SK-N-SH (cell line): ENCODE results near the gene CATSPERB. TPM values are rescaled to one million over a fixed set of nuclear protein-coding genes. Genes with fewer than 3 reads are reported as not detected.

Source experiments
- CTCF ChIA-PET: fragments of 300-600, 350-600 bp; formaldehyde crosslinking; extraction: SDS; loops from one replicate; lab custom pipeline; 2021; lab: Yijun Ruan, JAX
- POLR2A ChIA-PET: fragments of 350-600 bp; sonication (Branson Sonifier 250); formaldehyde crosslinking; extraction: SDS; loops from one replicate; lab custom pipeline; 2020; ENCODE audit warnings: antibody characterized with exemption, inconsistent platforms; lab: Yijun Ruan, JAX
- DNase-seq: peaks from one replicate; pipeline ENCODE4 v3.0.0; 2012
- H2AFZ ChIP-seq: fragments of 200-600 bp; sonication (generic); 2 replicates; pipeline ENCODE4 v1.8.1; 2016; ENCODE audit warnings: antibody characterized with exemption, mild to moderate bottlenecking, low read depth
- H3F3A ChIP-seq: fragments of 200-600 bp; sonication (generic); replicated peaks from 2 replicates; pipeline ENCODE3; 2016; ENCODE audit warnings: antibody characterized with exemption, mild to moderate bottlenecking; ENCODE audit not compliant: insufficient read depth
- H3K27ac ChIP-seq, 2 experiments: fragments of 200-500 bp in 1 of 2; fragments of 200-600 bp in 1 of 2; sonication (Bioruptor generic) in 1 of 2; sonication (generic), shearing (Covaris generic) in 1 of 2; 2 replicates each; pipeline versions ENCODE4 v1.5.1 to v1.6.1; 2014 to 2016; ENCODE audit warnings: low read depth in 2 of 2, inconsistent platforms in 1 of 2, low read length in 1 of 2, mild to moderate bottlenecking in 1 of 2, mixed read lengths in 1 of 2
- H3K27me3 ChIP-seq: fragments of 200-600 bp; sonication (generic), shearing (Covaris generic); 2 replicates; pipeline ENCODE4 v1.6.1; 2016; ENCODE audit warnings: mixed run types; ENCODE audit not compliant: insufficient read depth
- H3K36me3 ChIP-seq, 2 experiments: fragments of 200-500 bp in 1 of 2; fragments of 200-600 bp in 1 of 2; sonication (Bioruptor generic) in 1 of 2; sonication (generic) in 1 of 2; replicated peaks in 1 of 2; 2 replicates each; pipeline versions ENCODE3 to v1.5.1; 2014 to 2016; ENCODE audit warnings: low read length in 1 of 2, mild to moderate bottlenecking in 1 of 2; ENCODE audit not compliant: insufficient read depth in 2 of 2, control insufficient read depth in 1 of 2
- H3K4me1 ChIP-seq, 2 experiments: fragments of 200-500 bp in 1 of 2; fragments of 200-600 bp in 1 of 2; sonication (Bioruptor generic) in 1 of 2; sonication (generic), shearing (Covaris generic) in 1 of 2; 2 replicates each; pipeline versions ENCODE4 v1.5.1 to v1.6.1; 2014 to 2016; ENCODE audit warnings: low read depth in 1 of 2, low read length in 1 of 2, mixed run types in 1 of 2; ENCODE audit not compliant: insufficient read depth in 2 of 2, control insufficient read depth in 1 of 2
- H3K4me2 ChIP-seq: fragments of 200-600 bp; sonication (generic), shearing (Covaris generic); 2 replicates; pipeline ENCODE4 v1.6.1; 2017; ENCODE audit warnings: mixed run types
- H3K4me3 ChIP-seq, 2 experiments: fragments of 200-500 bp in 1 of 2; fragments of 200-600 bp in 1 of 2; sonication (Bioruptor generic) in 1 of 2; sonication (generic), shearing (Covaris generic) in 1 of 2; 2 replicates each; pipeline versions ENCODE4 v1.5.1 to v1.8.1; 2014 to 2016; ENCODE audit warnings: low read depth in 2 of 2, inconsistent platforms in 1 of 2, low read length in 1 of 2, mild to moderate bottlenecking in 1 of 2, mixed read lengths in 1 of 2, moderate library complexity in 1 of 2
- H3K79me2 ChIP-seq: fragments of 200-600 bp; sonication (generic); 2 replicates; pipeline ENCODE4 v1.8.1; 2017; ENCODE audit warnings: mild to moderate bottlenecking; ENCODE audit not compliant: insufficient read depth
- H3K9ac ChIP-seq: fragments of 200-600 bp; sonication (generic); 2 replicates; pipeline ENCODE4 v1.6.1; 2017; ENCODE audit warnings: mixed run types
- H3K9me2 ChIP-seq: fragments of 200-600 bp; sonication (generic); 2 replicates; pipeline ENCODE4 v1.6.1; 2017; ENCODE audit warnings: mixed run types
- H3K9me3 ChIP-seq: fragments of 200-600 bp; sonication (generic); 2 replicates; pipeline ENCODE4 v1.6.1; 2017; ENCODE audit warnings: mixed run types, mild to moderate bottlenecking, moderate library complexity
- H4K20me1 ChIP-seq: fragments of 200-600 bp; sonication (generic); 2 replicates; pipeline ENCODE4 v1.6.1; 2017; ENCODE audit warnings: mild to moderate bottlenecking, mixed run types; ENCODE audit not compliant: insufficient read depth
- CHD2 ChIP-seq: fragments of 150-350 bp; IDR thresholded peaks from 2 replicates; pipeline ENCODE4 v1.6.1; 2018; ENCODE audit warnings: low read length; ENCODE audit not compliant: partially characterized antibody
- ELF1 ChIP-seq: IDR thresholded peaks from 2 replicates; pipeline ENCODE4 v1.4.0; 2012
- EP300 ChIP-seq, 2 experiments: IDR thresholded peaks; 2 replicates each; pipeline versions ENCODE4 v1.4.0 to v1.6.1; 2012; ENCODE audit warnings: borderline replicate concordance in 1 of 2, low read depth in 1 of 2, low read length in 1 of 2
- EZH2phosphoT487 ChIP-seq: fragments of 200-600 bp; sonication (generic); IDR thresholded peaks from 2 replicates; pipeline ENCODE4 v1.6.1; 2017; ENCODE audit warnings: low read depth, mixed run types, mild to moderate bottlenecking, antibody characterized with exemption, moderate library complexity, borderline replicate concordance
- FOSL2 ChIP-seq: IDR thresholded peaks from 2 replicates; pipeline ENCODE4 v1.4.0; 2012; ENCODE audit warnings: low read depth, mild to moderate bottlenecking, moderate library complexity, borderline replicate concordance
- FOXJ3 ChIP-seq: sonication (generic); formaldehyde crosslinking; IDR thresholded peaks from 2 replicates; pipeline ENCODE4 v1.5.1; 2020; ENCODE audit warnings: mild to moderate bottlenecking, missing genetic modification reagents
- GABPA ChIP-seq: IDR thresholded peaks from 2 replicates; pipeline ENCODE4 v1.4.0; 2012; ENCODE audit warnings: low read depth, mild to moderate bottlenecking
- MEF2A ChIP-seq: IDR thresholded peaks from 2 replicates; pipeline ENCODE4 v1.4.0; 2012; ENCODE audit warnings: low read depth, borderline replicate concordance
- NFIC ChIP-seq: IDR thresholded peaks from 2 replicates; pipeline ENCODE4 v1.4.0; 2012; ENCODE audit warnings: borderline replicate concordance
- RFX5 ChIP-seq: IDR thresholded peaks from 2 replicates; pipeline ENCODE4 v1.6.1; 2012; ENCODE audit warnings: mild to moderate bottlenecking, improper control_type of control experiment, low read length
- TEAD4 ChIP-seq: IDR thresholded peaks from 2 replicates; pipeline ENCODE4 v1.4.0; 2012; ENCODE audit warnings: mild to moderate bottlenecking, borderline replicate concordance; ENCODE audit not compliant: insufficient read depth
- WGBS: methylation state at CpG from one replicate; pipeline ENCODE4 v1.1.6; 2017; ENCODE audit warnings: low lambda C conversion rate; 5-methylcytosine and 5-hydroxymethylcytosine counted together
- polyA plus RNA-seq, 3 experiments: library from polyadenylated mRNA; depleted of rRNA; stranded (reverse); fragments of >200 nt; gene quantifications; 2 replicates each; pipeline ENCODE4 v1.2.3, GENCODE V29; 2012
- TF ChIP-seq, protein P1 (sequence below): IDR thresholded peaks from 2 replicates; pipeline ENCODE4 v1.6.1; 2012; ENCODE audit warnings: mild to moderate bottlenecking, low read depth, low read length, moderate library complexity
- TF ChIP-seq, protein P2 (sequence below): IDR thresholded peaks from 2 replicates; pipeline ENCODE4; 2012
- TF ChIP-seq, protein P3 (sequence below): fragments of 200-600 bp; sonication (generic); IDR thresholded peaks from 2 replicates; pipeline ENCODE4 v1.6.1; 2017; ENCODE audit warnings: antibody characterized with exemption, mild to moderate bottlenecking, moderate library complexity
- TF ChIP-seq, protein P4 (sequence below): IDR thresholded peaks from 2 replicates; pipeline ENCODE4 v1.4.0; 2012; ENCODE audit warnings: low read depth, borderline replicate concordance

Gene CATSPERB
- polyA plus RNA-seq, 1 of the 3 experiments (the other 2 are of a cell fraction): 0.08 TPM

DNA sequence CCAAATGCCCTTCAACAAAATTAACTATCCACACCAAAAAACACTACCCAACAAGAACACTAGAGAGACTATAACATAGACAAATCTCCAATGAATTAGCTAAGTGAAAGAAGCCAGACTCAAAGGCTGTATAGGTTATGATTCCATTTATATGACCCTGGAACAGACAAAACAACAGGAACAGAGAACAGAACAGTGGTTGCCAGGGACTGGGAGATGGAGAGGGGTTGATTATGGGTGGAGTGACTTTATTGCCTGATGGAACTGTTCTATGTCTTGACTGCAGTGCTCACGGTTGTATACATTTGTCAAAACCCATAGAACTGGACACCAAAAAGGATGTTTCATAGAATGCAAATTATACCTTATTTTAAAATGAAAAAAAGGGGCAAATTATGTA, 14.9 kb downstream of the CATSPERB start:
- no peak overlapping the region for H3K9ac ChIP-seq
- WGBS: 4% methylated on average over 1 of the region's 1 CpG
- no peaks in the 10 kb centered on the region for H4K20me1 ChIP-seq
- no peaks in the 10 kb centered on the region; the same call in 1 of the 2 replicates for H3K9me3 ChIP-seq
- no peaks in the 10 kb centered on the region; the same call in 1 of the 2 replicates for H3K27me3 ChIP-seq
- POLR2A ChIA-PET: no interaction called here
- no peaks in the 10 kb centered on the region for H3K36me3 ChIP-seq
- no peak for DNase-seq
- 0 out of 2 replicates have a peak, but pooled peaks cover 6% of the 10 kb centered on the region for H3K9me2 ChIP-seq
- H2AFZ ChIP-seq: no peak overlapping the region
- no peak for TF ChIP-seq GABPA
- TF ChIP-seq EP300 (IDR thresholded peaks at IDR 0.05; ENCODE audit: borderline replicate concordance in 1 of 2, low read depth in 1 of 2, low read length in 1 of 2): no peak
- TF ChIP-seq EZH2phosphoT487: no peak
- no peak for TF ChIP-seq CHD2
- TF ChIP-seq, all 33 proteins: peak for 0
- Histone ChIP-seq H3K4me1 (no peaks in the 10 kb centered on the region), H3F3A (no peaks in the 10 kb centered on the region), H3K4me3 (no peak overlapping the region), H3K79me2 (no peaks in the 10 kb centered on the region), H3K4me2 (no peak overlapping the region), H3K27ac (no peak overlapping the region)
- CTCF ChIA-PET: no interaction called here

DNA sequence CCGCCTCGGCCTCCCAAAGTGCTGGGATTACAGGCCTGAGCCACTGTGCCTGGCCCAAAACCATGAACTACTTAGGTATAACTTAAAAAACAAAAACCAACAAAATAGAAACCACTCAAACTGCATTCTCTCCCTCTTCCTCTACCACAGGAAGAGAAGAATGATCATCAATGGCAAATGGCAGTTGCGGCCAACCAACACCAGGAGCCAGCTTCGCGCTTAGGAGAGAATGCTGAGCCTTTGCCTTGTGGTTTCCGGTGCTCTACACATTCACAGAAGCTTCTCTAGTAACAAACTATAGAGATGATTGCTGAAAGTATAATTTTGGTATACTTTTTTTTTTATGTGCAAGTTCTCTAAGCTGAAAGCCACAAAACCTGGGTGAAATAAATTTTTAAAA, 17.1 kb downstream of the CATSPERB start:
- H3K4me3 ChIP-seq: no peak overlapping the region
- WGBS: 20% methylated on average over 5 of the region's 6 CpGs
- no peaks in the 10 kb centered on the region for H3K9me3 ChIP-seq
- POLR2A ChIA-PET: no interaction called here
- no peaks in the 10 kb centered on the region for H4K20me1 ChIP-seq
- no peaks in the 10 kb centered on the region; the same call in 1 of the 2 replicates for H3K27me3 ChIP-seq
- H3K27ac ChIP-seq: no peak overlapping the region
- CTCF ChIA-PET: no interaction called here
- H2AFZ ChIP-seq: no peak overlapping the region
- TF ChIP-seq, protein P1, sequence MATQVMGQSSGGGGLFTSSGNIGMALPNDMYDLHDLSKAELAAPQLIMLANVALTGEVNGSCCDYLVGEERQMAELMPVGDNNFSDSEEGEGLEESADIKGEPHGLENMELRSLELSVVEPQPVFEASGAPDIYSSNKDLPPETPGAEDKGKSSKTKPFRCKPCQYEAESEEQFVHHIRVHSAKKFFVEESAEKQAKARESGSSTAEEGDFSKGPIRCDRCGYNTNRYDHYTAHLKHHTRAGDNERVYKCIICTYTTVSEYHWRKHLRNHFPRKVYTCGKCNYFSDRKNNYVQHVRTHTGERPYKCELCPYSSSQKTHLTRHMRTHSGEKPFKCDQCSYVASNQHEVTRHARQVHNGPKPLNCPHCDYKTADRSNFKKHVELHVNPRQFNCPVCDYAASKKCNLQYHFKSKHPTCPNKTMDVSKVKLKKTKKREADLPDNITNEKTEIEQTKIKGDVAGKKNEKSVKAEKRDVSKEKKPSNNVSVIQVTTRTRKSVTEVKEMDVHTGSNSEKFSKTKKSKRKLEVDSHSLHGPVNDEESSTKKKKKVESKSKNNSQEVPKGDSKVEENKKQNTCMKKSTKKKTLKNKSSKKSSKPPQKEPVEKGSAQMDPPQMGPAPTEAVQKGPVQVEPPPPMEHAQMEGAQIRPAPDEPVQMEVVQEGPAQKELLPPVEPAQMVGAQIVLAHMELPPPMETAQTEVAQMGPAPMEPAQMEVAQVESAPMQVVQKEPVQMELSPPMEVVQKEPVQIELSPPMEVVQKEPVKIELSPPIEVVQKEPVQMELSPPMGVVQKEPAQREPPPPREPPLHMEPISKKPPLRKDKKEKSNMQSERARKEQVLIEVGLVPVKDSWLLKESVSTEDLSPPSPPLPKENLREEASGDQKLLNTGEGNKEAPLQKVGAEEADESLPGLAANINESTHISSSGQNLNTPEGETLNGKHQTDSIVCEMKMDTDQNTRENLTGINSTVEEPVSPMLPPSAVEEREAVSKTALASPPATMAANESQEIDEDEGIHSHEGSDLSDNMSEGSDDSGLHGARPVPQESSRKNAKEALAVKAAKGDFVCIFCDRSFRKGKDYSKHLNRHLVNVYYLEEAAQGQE: no peak
- TF ChIP-seq, protein P2, sequence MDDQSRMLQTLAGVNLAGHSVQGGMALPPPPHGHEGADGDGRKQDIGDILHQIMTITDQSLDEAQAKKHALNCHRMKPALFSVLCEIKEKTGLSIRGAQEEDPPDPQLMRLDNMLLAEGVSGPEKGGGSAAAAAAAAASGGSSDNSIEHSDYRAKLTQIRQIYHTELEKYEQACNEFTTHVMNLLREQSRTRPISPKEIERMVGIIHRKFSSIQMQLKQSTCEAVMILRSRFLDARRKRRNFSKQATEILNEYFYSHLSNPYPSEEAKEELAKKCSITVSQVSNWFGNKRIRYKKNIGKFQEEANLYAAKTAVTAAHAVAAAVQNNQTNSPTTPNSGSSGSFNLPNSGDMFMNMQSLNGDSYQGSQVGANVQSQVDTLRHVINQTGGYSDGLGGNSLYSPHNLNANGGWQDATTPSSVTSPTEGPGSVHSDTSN: no peak
- TF ChIP-seq, protein P3, sequence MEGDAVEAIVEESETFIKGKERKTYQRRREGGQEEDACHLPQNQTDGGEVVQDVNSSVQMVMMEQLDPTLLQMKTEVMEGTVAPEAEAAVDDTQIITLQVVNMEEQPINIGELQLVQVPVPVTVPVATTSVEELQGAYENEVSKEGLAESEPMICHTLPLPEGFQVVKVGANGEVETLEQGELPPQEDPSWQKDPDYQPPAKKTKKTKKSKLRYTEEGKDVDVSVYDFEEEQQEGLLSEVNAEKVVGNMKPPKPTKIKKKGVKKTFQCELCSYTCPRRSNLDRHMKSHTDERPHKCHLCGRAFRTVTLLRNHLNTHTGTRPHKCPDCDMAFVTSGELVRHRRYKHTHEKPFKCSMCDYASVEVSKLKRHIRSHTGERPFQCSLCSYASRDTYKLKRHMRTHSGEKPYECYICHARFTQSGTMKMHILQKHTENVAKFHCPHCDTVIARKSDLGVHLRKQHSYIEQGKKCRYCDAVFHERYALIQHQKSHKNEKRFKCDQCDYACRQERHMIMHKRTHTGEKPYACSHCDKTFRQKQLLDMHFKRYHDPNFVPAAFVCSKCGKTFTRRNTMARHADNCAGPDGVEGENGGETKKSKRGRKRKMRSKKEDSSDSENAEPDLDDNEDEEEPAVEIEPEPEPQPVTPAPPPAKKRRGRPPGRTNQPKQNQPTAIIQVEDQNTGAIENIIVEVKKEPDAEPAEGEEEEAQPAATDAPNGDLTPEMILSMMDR: no peak
- TF ChIP-seq RFX5 (no peak), MEF2A (no peak), GABPA (no peak), NFIC (no peak), TEAD4 (no peak), FOXJ3 (no peak), FOSL2 (no peak), ELF1 (no peak)
- TF ChIP-seq, protein P4, sequence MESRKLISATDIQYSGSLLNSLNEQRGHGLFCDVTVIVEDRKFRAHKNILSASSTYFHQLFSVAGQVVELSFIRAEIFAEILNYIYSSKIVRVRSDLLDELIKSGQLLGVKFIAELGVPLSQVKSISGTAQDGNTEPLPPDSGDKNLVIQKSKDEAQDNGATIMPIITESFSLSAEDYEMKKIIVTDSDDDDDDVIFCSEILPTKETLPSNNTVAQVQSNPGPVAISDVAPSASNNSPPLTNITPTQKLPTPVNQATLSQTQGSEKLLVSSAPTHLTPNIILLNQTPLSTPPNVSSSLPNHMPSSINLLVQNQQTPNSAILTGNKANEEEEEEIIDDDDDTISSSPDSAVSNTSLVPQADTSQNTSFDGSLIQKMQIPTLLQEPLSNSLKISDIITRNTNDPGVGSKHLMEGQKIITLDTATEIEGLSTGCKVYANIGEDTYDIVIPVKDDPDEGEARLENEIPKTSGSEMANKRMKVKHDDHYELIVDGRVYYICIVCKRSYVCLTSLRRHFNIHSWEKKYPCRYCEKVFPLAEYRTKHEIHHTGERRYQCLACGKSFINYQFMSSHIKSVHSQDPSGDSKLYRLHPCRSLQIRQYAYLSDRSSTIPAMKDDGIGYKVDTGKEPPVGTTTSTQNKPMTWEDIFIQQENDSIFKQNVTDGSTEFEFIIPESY: no peak
- H3F3A ChIP-seq: no peaks in the 10 kb centered on the region
- H3K9ac ChIP-seq: no peak overlapping the region
- no peaks in the 10 kb centered on the region for H3K4me1 ChIP-seq
- 0 out of 2 replicates have a peak, but pooled peaks cover 3% of the 10 kb centered on the region for H3K9me2 ChIP-seq
- no peak overlapping the region for H3K4me2 ChIP-seq
- H3K36me3 ChIP-seq: no peaks in the 10 kb centered on the region
- no peak for DNase-seq
- H3K79me2 ChIP-seq: no peaks in the 10 kb centered on the region
